Suprapubic skin (tissue), 4 donors: ENCODE measurements around the gene GLIS1.

Source experiments
- CTCF ChIP-seq, 2 donors: fragments of 200-600 bp in 1 of 2; fragments of 450-650 bp in 1 of 2; sonication (generic) in 1 of 2; IDR thresholded peaks; one replicate each; pipeline ENCODE4 v1.5.1; 2016 to 2019; ENCODE audit warnings: antibody characterized with exemption in 2 of 2, mild to moderate bottlenecking in 1 of 2, moderate library complexity in 1 of 2
- POLR2A ChIP-seq, 2 donors: fragments of 450-650 bp; IDR thresholded peaks; one replicate each; pipeline ENCODE4 v1.6.1; 2017; ENCODE audit warnings: antibody characterized with exemption in 2 of 2, mild to moderate bottlenecking in 2 of 2, moderate library complexity in 2 of 2
- POLR2AphosphoS5 ChIP-seq, 3 donors: sonication (generic); formaldehyde crosslinking; IDR thresholded peaks; one replicate each; pipeline ENCODE4 v1.6.1; 2017; ENCODE audit warnings: antibody characterized with exemption in 3 of 3

GRCh38 chr1:53517821-53518352 lies 221.1 kb downstream of the GLIS1 start:
- TF ChIP-seq POLR2AphosphoS5 (IDR thresholded peaks at IDR 0.05), result no peak
- no peak for TF ChIP-seq POLR2A (IDR thresholded peaks at IDR 0.05)
- no peak for TF ChIP-seq CTCF (IDR thresholded peaks at IDR 0.05)
